Measurements from ENCODE around the gene FBXO47. TPM values are rescaled to one million over a fixed set of nuclear protein-coding genes. Genes with fewer than 3 reads are reported as not detected.
"Not testable (repeated sequence)": the region's sequence is repeated elsewhere in the genome, so short reads cannot be mapped to it uniquely, and the experiment has no call there.

FBXO47 gene
- total RNA-seq, 1 experiment from 2014 or later = not detected

GRCh38 chr17:38982858-38983746 is 15.9 kb upstream of the FBXO47 start:
- in situ Hi-C loops (cut with HindIII; ENCODE audit: low pct_unique_long_range_greater_than_20kb, low sequenced_read_pairs) = no loop called here
- peak; percentile 84 for DNase-seq (ENCODE audit: low read depth, low spot score)

GRCh38 chr17:38981636-38982035 is 14.4 kb upstream of the FBXO47 start:
- in situ Hi-C loops (cut with HindIII; ENCODE audit: low pct_unique_long_range_greater_than_20kb, low sequenced_read_pairs) = no loop called here
- no peak for DNase-seq (ENCODE audit: low read depth, low spot score)

- in situ Hi-C loops (cut with HindIII; ENCODE audit: low pct_unique_long_range_greater_than_20kb, low sequenced_read_pairs) = no loop called here
- DNase-seq (ENCODE audit: low read depth, low spot score) = no peak
Observed at GRCh38 chr17:38980490-38981217, 13.5 kb upstream of the FBXO47 start.

- in situ Hi-C loops (cut with HindIII; ENCODE audit: low pct_unique_long_range_greater_than_20kb, low sequenced_read_pairs) = no loop called here
- DNase-seq (ENCODE audit: low read depth, low spot score) = no peak
Observed at GRCh38 chr17:38978180-38978579, 11.0 kb upstream of the FBXO47 start.

GRCh38 chr17:38976187-38976551 is 9.0 kb upstream of the FBXO47 start:
- DNase-seq (ENCODE audit: low read depth, low spot score); in situ Hi-C loops (cut with HindIII; ENCODE audit: low pct_unique_long_range_greater_than_20kb, low sequenced_read_pairs): not testable (repeated sequence)

GRCh38 chr17:38970804-38971203 is 3.6 kb upstream of the FBXO47 start:
- DNase-seq (ENCODE audit: low read depth, low spot score) = peak; percentile 31
- in situ Hi-C loops (cut with HindIII; ENCODE audit: low pct_unique_long_range_greater_than_20kb, low sequenced_read_pairs) = no loop called here

GRCh38 chr17:38970128-38970527 is 2.9 kb upstream of the FBXO47 start:
- peak; percentile 11 for DNase-seq (ENCODE audit: low read depth, low spot score)
- in situ Hi-C loops (cut with HindIII; ENCODE audit: low pct_unique_long_range_greater_than_20kb, low sequenced_read_pairs) = no loop called here

GRCh38 chr17:38969281-38969680 is 2.1 kb upstream of the FBXO47 start:
- peak; percentile 16 for DNase-seq (ENCODE audit: low read depth, low spot score)
- in situ Hi-C loops (cut with HindIII; ENCODE audit: low pct_unique_long_range_greater_than_20kb, low sequenced_read_pairs) = no loop called here

GRCh38 chr17:38961413-38961812 is 5.8 kb downstream of the FBXO47 start:
- no peak for DNase-seq (ENCODE audit: low read depth, low spot score)
- in situ Hi-C loops (cut with HindIII; ENCODE audit: low pct_unique_long_range_greater_than_20kb, low sequenced_read_pairs) = no loop called here

- in situ Hi-C loops (cut with HindIII; ENCODE audit: low pct_unique_long_range_greater_than_20kb, low sequenced_read_pairs) = no loop called here
- no peak for DNase-seq (ENCODE audit: low read depth, low spot score)
Observed at GRCh38 chr17:38960402-38960801, 6.8 kb downstream of the FBXO47 start.

GRCh38 chr17:38959508-38959907 is 7.7 kb downstream of the FBXO47 start:
- in situ Hi-C loops (cut with HindIII; ENCODE audit: low pct_unique_long_range_greater_than_20kb, low sequenced_read_pairs) = no loop called here
- DNase-seq (ENCODE audit: low read depth, low spot score) = no peak

GRCh38 chr17:38958756-38959155 is 8.4 kb downstream of the FBXO47 start:
- peak; percentile 22 for DNase-seq (ENCODE audit: low read depth, low spot score)
- in situ Hi-C loops (cut with HindIII; ENCODE audit: low pct_unique_long_range_greater_than_20kb, low sequenced_read_pairs) = no loop called here

- DNase-seq (ENCODE audit: low read depth, low spot score) = no peak
- in situ Hi-C loops (cut with HindIII; ENCODE audit: low pct_unique_long_range_greater_than_20kb, low sequenced_read_pairs) = no loop called here
Observed at GRCh38 chr17:38958326-38958725, 8.9 kb downstream of the FBXO47 start.

GRCh38 chr17:38953800-38954199 is 13.4 kb downstream of the FBXO47 start:
- in situ Hi-C loops (cut with HindIII; ENCODE audit: low pct_unique_long_range_greater_than_20kb, low sequenced_read_pairs); DNase-seq (ENCODE audit: low read depth, low spot score): not testable (repeated sequence)

GRCh38 chr17:38947189-38947588 is 20.0 kb downstream of the FBXO47 start:
- in situ Hi-C loops (cut with HindIII; ENCODE audit: low pct_unique_long_range_greater_than_20kb, low sequenced_read_pairs) = no loop called here
- no peak for DNase-seq (ENCODE audit: low read depth, low spot score)

GRCh38 chr17:38943607-38944006 is 23.6 kb downstream of the FBXO47 start:
- in situ Hi-C loops (cut with HindIII; ENCODE audit: low pct_unique_long_range_greater_than_20kb, low sequenced_read_pairs) = no loop called here
- no peak for DNase-seq (ENCODE audit: low read depth, low spot score)

GRCh38 chr17:38942696-38943334 is 24.4 kb downstream of the FBXO47 start:
- no peak for DNase-seq (ENCODE audit: low read depth, low spot score)
- in situ Hi-C loops (cut with HindIII; ENCODE audit: low pct_unique_long_range_greater_than_20kb, low sequenced_read_pairs) = no loop called here

- in situ Hi-C loops (cut with HindIII; ENCODE audit: low pct_unique_long_range_greater_than_20kb, low sequenced_read_pairs) = no loop called here
Observed at GRCh38 chr17:38940404-38940803, 26.8 kb downstream of the FBXO47 start.

More at GRCh38 chr17:38940404-38940803, 26.8 kb downstream of the FBXO47 start:
- DNase-seq (ENCODE audit: low read depth, low spot score) = no peak

Measured in SK-MEL-5 (cell line).